ENCODE measurements around the gene CPLANE1. TPM values are rescaled to one million over a fixed set of nuclear protein-coding genes. Genes with fewer than 3 reads are reported as not detected.
"Not testable (repeated sequence)": the region's sequence is repeated elsewhere in the genome, so short reads cannot be mapped to it uniquely, and the experiment has no call there.

CPLANE1 gene
- total and polyA plus RNA-seq, 8 donors: 3.5 to 11.0 (median 7.3) TPM

DNA sequence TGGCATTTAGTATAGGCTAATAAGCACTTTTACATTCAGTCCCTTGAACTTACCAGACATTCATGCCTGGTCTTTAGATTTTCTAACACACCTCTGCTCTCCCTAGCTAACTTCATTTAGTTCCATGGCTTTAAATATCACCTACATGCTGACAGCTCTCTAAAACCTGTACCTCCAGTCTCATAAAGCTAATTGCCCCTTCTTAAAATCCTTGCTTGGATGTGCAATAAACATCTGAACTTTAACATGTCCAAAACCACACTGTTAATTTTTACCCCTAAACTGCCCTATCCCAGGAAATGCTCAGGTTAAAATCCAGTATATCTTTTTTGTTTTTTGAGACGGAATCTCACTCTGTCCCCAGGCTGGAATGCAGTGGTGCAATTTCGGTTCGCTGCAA, 139.8 kb downstream of the CPLANE1 start:
- no peak for TF ChIP-seq CTCF (IDR thresholded peaks at IDR 0.05)
- FAIRE-seq: no peak
- intact Hi-C loops (cut with DNase I): no loop called here
- H3K27ac ChIP-seq: no peak overlapping the region
- no peaks in the 10 kb centered on the region for H3K27me3 ChIP-seq
- no peaks in the 10 kb centered on the region for H3K9me3 ChIP-seq
- DNase-seq: no peak
- no peak for ATAC-seq
- WGBS, 2 donors: 97 to 100% methylated on average over 3 of the region's 3 CpGs
- peaks cover 0 to 2% (median 0%) of the 10 kb centered on the region in 3 donors for H3K36me3 ChIP-seq
- H3K4me1 ChIP-seq: no peaks in the 10 kb centered on the region
- H3K4me3 ChIP-seq: no peak overlapping the region

DNA sequence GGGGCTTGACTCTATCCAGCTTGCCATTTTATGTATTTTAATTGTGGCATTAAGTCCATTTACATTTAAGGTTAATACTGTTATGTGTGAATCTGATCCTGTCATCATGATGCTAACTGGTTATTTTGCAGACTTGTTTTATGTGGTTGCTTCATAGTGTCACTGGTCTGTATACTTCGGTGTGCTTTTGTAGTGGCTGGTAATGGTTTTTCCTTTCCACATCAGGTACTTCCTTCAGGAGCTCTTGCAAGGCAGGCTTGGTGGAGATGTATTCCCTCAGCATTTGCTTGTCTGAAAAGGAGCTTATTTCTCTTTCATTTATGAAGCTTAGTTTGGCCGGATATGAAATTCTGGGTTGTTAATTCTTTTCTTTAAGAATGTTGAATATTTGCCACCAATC, 145.9 kb downstream of the CPLANE1 start:
- 96 to 97% methylated on average over 2 of the region's 2 CpGs for WGBS, 2 donors
- no peak for TF ChIP-seq CTCF (IDR thresholded peaks at IDR 0.05)
- no peaks in the 10 kb centered on the region for H3K9me3 ChIP-seq

DNA sequence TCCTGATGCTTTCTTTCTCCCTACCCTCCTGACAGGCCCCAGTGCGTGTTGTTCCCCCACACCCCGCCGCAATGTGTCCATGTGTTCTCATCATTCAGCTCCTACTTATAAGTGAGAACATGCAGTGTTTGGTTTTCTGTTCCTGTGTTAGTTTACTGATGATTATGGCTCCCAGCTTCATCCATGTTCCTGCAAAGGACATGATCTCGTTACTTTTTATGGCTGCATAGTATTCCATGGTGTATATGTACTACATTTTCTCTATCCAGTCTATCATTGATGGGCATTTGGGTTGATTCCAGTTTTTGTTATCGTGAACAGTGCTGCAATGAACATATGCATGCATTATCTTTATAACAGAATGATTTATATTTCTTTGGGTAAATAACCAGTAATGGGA, 149.9 kb downstream of the CPLANE1 start:
- WGBS, 2 donors: 96 to 98% methylated on average over 5 of the region's 5 CpGs

More for the DNA sequence above, 145.9 kb downstream of the CPLANE1 start:
- no peak for DNase-seq
- Histone ChIP-seq H3K4me1 (no peaks in the 10 kb centered on the region), H3K36me3 (peaks cover 0 to 5% (median 0%) of the 10 kb centered on the region in 3 donors), H3K4me3 (no peak overlapping the region), H3K27ac (no peak overlapping the region), H3K27me3 (no peaks in the 10 kb centered on the region)
- no peak for FAIRE-seq
- intact Hi-C loops (cut with DNase I): no loop called here
- no peak for ATAC-seq

GRCh38 chr5:37093795-37094194, 155.4 kb downstream of the CPLANE1 start:
- H3K4me1 ChIP-seq; FAIRE-seq; H3K36me3 ChIP-seq; H3K27ac ChIP-seq; H3K9me3 ChIP-seq; H3K4me3 ChIP-seq; H3K27me3 ChIP-seq; DNase-seq; ATAC-seq; intact Hi-C loops (cut with DNase I): not testable (repeated sequence)
- 46 to 57% methylated on average over 4 of the region's 4 CpGs for WGBS, 2 donors

More for the DNA sequence above, 149.9 kb downstream of the CPLANE1 start:
- H3K4me1 ChIP-seq; H3K36me3 ChIP-seq; H3K27me3 ChIP-seq; FAIRE-seq; intact Hi-C loops (cut with DNase I); H3K9me3 ChIP-seq; ATAC-seq; H3K4me3 ChIP-seq; DNase-seq; H3K27ac ChIP-seq: not testable (repeated sequence)

- intact Hi-C loops (cut with DNase I): no loop called here
- DNase-seq (no peak), ATAC-seq (no peak), FAIRE-seq (no peak)
- no peak for TF ChIP-seq CTCF (IDR thresholded peaks at IDR 0.05)
- Histone ChIP-seq H3K9me3 (no peaks in the 10 kb centered on the region), H3K4me1 (no peaks in the 10 kb centered on the region), H3K27ac (no peak overlapping the region), H3K36me3 (no peaks in the 10 kb centered on the region), H3K27me3 (no peaks in the 10 kb centered on the region), H3K4me3 (no peak overlapping the region)
- 87 to 96% methylated on average over 2 of the region's 2 CpGs for WGBS, 2 donors
These were observed 158.4 kb downstream of the CPLANE1 start for GRCh38 chr5:37090781-37091180.

GRCh38 chr5:37090123-37090726, 159.0 kb downstream of the CPLANE1 start:
- H3K36me3 ChIP-seq: no peaks in the 10 kb centered on the region
- no peaks in the 10 kb centered on the region for H3K27me3 ChIP-seq
- intact Hi-C loops (cut with DNase I): no loop called here
- H3K9me3 ChIP-seq: no peaks in the 10 kb centered on the region
- DNase-seq (no peak), FAIRE-seq (no peak), ATAC-seq (no peak)
- no peaks in the 10 kb centered on the region for H3K4me1 ChIP-seq
- no peak overlapping the region for H3K4me3 ChIP-seq
- WGBS, 2 donors: 56 to 63% methylated on average over 7 of the region's 7 CpGs
- no peak overlapping the region for H3K27ac ChIP-seq
- no peak for TF ChIP-seq CTCF (IDR thresholded peaks at IDR 0.05)
